ENCODE measurements around the gene CLIP2.
"Not testable (repeated sequence)": the region's sequence is repeated elsewhere in the genome, so short reads cannot be mapped to it uniquely, and the experiment has no call there.

The CLIP2 gene

DNA sequence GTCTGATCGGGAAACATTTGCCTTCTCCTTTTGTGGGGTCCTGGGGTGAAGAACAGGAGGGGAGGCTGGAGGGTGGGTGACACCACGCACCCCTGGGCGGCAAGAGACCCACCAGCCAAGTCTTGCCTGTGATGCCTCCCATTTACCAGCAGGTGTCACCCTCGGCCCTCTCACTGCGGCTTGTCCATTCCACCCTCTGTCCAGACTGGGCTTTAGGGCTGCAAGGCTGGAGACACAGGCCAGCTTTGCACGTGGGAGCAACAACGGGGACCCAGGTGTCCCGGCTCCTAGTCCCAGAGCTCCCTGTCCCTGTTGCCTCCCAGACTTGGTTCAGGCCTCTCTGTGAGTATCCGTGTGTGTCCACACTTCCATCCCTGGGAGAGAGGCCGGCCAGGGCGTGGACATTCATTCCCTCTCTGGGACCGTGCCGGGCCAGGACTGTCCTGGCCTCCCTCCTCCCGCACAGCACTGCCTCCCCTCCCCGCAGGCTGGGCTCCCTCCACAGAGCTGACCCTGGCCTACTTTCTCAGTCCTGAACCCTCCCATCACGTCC, 128.3 kb downstream of the CLIP2 start:
- TF ChIP-seq, protein P1, sequence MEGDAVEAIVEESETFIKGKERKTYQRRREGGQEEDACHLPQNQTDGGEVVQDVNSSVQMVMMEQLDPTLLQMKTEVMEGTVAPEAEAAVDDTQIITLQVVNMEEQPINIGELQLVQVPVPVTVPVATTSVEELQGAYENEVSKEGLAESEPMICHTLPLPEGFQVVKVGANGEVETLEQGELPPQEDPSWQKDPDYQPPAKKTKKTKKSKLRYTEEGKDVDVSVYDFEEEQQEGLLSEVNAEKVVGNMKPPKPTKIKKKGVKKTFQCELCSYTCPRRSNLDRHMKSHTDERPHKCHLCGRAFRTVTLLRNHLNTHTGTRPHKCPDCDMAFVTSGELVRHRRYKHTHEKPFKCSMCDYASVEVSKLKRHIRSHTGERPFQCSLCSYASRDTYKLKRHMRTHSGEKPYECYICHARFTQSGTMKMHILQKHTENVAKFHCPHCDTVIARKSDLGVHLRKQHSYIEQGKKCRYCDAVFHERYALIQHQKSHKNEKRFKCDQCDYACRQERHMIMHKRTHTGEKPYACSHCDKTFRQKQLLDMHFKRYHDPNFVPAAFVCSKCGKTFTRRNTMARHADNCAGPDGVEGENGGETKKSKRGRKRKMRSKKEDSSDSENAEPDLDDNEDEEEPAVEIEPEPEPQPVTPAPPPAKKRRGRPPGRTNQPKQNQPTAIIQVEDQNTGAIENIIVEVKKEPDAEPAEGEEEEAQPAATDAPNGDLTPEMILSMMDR (IDR thresholded peaks at IDR 0.05; ENCODE audit: insufficient read depth, low read depth, low read length, missing control alignments) = peak; percentile 98
- H3K4me3 ChIP-seq (ENCODE audit: low read length) = no peak overlapping the region
- DNase-seq (ENCODE audit: low read depth) = peak; percentile 58

DNA sequence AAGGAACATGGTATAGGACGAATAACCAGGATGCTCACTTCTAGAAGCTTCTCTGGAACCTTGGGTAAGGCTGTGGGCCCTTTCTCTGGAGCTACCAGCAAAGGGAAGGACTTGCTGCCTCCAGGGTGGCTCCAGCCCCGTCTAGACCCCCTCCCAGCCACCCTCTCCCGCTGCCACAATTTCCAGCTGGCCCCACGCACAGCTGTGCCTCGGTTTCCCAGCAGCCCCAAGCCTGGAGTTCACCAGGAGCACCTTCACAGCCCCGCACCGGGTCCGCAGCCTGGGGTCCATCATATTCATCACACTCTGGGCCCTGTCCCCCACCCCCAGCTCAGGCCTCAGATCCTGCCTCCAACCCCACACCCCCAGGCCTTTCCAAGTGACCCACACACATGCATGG, 128.9 kb downstream of the CLIP2 start:
- TF ChIP-seq, protein P1 (IDR thresholded peaks at IDR 0.05; ENCODE audit: insufficient read depth, low read depth, low read length, missing control alignments) = no peak
- H3K4me3 ChIP-seq (ENCODE audit: low read length) = no peak overlapping the region
- no peak for DNase-seq (ENCODE audit: low read depth)

DNA sequence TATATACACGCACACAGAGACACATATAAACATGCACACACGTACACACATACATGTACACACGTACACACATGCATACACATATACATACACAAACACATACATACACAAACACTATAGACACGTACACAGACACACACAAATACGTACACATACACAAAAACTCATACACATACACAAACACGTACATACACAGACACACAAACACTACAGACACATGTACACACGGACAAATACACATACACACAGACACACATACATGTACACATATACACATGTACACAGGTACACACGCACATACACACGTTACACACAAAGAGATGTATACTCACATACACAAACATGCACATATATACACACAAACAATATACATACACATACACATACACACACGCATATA, 129.3 kb downstream of the CLIP2 start:
- no peak overlapping the region for H3K4me3 ChIP-seq (ENCODE audit: low read length)
- DNase-seq (ENCODE audit: low read depth) = no peak
- TF ChIP-seq, protein P1 (IDR thresholded peaks at IDR 0.05; ENCODE audit: insufficient read depth, low read depth, low read length, missing control alignments) = no peak

DNA sequence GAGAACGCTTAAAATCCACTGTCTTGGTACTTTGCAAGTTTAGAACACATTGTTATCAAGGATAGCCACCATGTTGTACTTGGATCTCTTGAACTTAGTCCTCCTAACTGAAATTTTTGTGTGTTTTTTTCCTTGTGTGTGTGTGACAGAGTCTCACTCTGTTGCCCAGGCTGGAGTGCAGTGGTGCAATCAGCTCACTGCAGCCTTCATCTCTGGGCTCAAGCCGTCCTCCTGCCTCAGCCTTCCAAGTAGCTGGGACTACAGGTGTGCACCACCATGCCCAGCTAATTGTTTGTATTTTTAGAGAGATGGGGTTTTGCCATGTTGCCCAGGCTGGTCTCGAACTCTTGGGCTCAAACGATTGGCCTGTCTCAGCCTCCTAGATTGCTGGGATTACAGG, 130.0 kb downstream of the CLIP2 start:
- not testable (repeated sequence) for DNase-seq (ENCODE audit: low read depth); H3K4me3 ChIP-seq (ENCODE audit: low read length)

DNA sequence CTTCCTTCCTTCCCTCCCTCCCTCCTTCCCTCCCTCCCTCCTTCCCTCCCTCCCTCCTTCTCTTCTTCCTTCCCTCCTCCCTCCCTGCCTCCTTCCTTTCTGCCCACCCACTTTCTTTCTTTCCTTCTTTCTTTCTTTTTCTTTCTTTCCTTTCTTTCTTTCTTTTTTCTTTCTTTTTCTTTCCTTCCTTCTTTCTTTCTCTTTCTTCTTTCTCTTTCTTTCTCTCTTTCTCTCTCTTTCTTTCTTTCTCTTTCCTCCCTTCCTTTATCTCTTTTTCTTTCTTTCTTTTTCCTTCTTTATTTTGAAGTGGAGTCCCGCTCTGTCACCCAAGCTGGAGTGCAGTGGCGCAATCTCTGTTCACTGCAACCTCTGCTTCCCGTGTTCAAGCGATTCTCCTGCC, 130.8 kb downstream of the CLIP2 start:
- no peak for DNase-seq (ENCODE audit: low read depth)
- TF ChIP-seq, protein P1 (IDR thresholded peaks at IDR 0.05; ENCODE audit: insufficient read depth, low read depth, low read length, missing control alignments) = no peak

DNA sequence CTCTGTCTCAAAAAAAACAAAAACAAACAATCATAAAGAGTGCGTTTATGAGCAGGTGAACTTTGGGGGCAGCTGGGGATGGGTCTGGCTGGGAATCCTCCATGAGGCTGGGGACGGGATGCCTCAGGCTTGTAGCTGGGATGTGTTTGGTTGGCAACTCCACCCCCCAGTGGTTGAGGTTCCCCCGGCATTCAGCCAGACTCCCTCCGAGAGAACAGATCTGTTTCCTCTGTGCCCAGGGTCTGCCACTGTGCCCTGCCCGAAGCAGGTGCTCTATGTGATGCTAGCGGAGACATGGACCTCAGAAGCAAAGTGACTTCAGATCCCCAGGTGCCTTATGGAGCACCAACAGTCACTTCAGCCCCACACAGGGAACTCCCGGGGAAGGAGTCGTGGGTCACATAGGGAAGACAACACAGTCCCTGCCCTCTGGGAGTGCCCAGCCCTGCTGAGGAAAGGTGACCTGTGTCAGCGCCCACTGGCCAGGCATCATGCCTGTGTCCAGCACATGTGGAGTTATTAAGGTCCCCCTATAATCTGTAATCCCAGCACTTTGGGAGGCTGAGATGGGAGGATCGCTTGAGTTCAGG, 135.2 kb downstream of the CLIP2 start:
- TF ChIP-seq, protein P1 (IDR thresholded peaks at IDR 0.05; ENCODE audit: insufficient read depth, low read depth, low read length, missing control alignments) = no peak
- DNase-seq (ENCODE audit: low read depth) = no peak
- H3K4me3 ChIP-seq (ENCODE audit: low read length) = no peak overlapping the region

More for the DNA sequence above, 130.8 kb downstream of the CLIP2 start:
- H3K4me3 ChIP-seq (ENCODE audit: low read length) = no peak overlapping the region

DNA sequence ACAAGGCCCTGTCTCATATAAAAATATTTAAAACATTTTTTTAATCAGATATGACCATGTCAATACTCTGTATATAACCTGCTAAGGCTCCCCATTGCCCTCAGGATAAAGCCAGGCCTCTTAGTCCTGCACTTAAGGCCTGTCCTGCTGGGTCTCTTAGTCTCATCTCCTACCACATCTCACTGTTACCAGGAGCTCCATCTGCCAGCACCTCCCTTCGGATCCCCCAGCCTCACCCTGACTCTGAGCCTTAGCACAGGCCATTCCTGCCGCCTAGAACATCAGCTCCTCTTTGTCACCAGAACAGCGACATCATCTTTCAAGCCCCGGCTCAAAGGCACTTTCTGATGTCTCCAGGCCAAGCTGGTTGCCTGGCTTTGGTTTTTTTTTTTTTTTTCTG, 138.8 kb downstream of the CLIP2 start:
- H3K4me3 ChIP-seq (ENCODE audit: low read length) = no peak overlapping the region
- DNase-seq (ENCODE audit: low read depth) = no peak
- TF ChIP-seq, protein P1 (IDR thresholded peaks at IDR 0.05; ENCODE audit: insufficient read depth, low read depth, low read length, missing control alignments) = no peak

Measured in epithelial cell of esophagus (primary cell).